ENCODE results near the gene EIF2D.

The EIF2D gene

GRCh38 chr1:206575894-206576737, 36.1 kb downstream of the EIF2D start:
- no peak for ATAC-seq (ENCODE audit: insufficient read depth, low read depth)
- H3K4me2 ChIP-seq (ENCODE audit: insufficient read depth, low read length) = peak overlapping the region; percentile 34; the same call in 1 of the 2 replicates
- H3K79me2 ChIP-seq (ENCODE audit: insufficient read depth, low read length) = peaks cover 99% of the 10 kb centered on the region
- DNase-seq = no peak
- H3K27me3 ChIP-seq (ENCODE audit: insufficient read depth, low read length, poor library complexity) = no peaks in the 10 kb centered on the region
- peaks cover 51% of the 10 kb centered on the region for H3K36me3 ChIP-seq (ENCODE audit: insufficient read depth, low read length)
- peaks cover 29% of the 10 kb centered on the region for H3K4me1 ChIP-seq (ENCODE audit: insufficient read depth, low read length)
- peaks cover 47% of the 10 kb centered on the region for H4K20me1 ChIP-seq (ENCODE audit: insufficient read depth, low read length)
- no peak overlapping the region for H2AFZ ChIP-seq (ENCODE audit: low read depth, low read length)
- H3K27ac ChIP-seq (ENCODE audit: low read length) = peak overlapping the region; percentile 54
- no peak overlapping the region for H3K9ac ChIP-seq (ENCODE audit: low read depth, low read length)
- H3K4me3 ChIP-seq (ENCODE audit: low read depth in 1 of 2, low read length in 2 of 2) = no peak overlapping the region
- no peaks in the 10 kb centered on the region for H3K9me3 ChIP-seq (ENCODE audit: insufficient read depth, low read length, severe bottlenecking)
- TF ChIP-seq CTCF (IDR thresholded peaks at IDR 0.05; ENCODE audit: borderline replicate concordance, extremely low read depth, low read length, poor library complexity, severe bottlenecking) (no peak), EZH2 (IDR thresholded peaks at IDR 0.05; ENCODE audit: borderline replicate concordance, low read depth, low read length, severe bottlenecking) (no peak)

GRCh38 chr1:206575165-206575893, 36.9 kb downstream of the EIF2D start:
- Histone ChIP-seq H3K9me3 (ENCODE audit: insufficient read depth, low read length, severe bottlenecking) (no peaks in the 10 kb centered on the region), H3K36me3 (ENCODE audit: insufficient read depth, low read length) (peaks cover 50% of the 10 kb centered on the region), H3K4me2 (ENCODE audit: insufficient read depth, low read length) (peak overlapping the region; percentile 34), H4K20me1 (ENCODE audit: insufficient read depth, low read length) (peaks cover 44% of the 10 kb centered on the region), H3K27me3 (ENCODE audit: insufficient read depth, low read length, poor library complexity) (no peaks in the 10 kb centered on the region), H3K4me3 (ENCODE audit: low read depth in 1 of 2, low read length in 2 of 2) (no peak overlapping the region), H3K4me1 (ENCODE audit: insufficient read depth, low read length) (peaks cover 29% of the 10 kb centered on the region), H3K9ac (ENCODE audit: low read depth, low read length) (no peak overlapping the region), H3K27ac (ENCODE audit: low read length) (peak overlapping the region; percentile 54), H3K79me2 (ENCODE audit: insufficient read depth, low read length) (peaks cover 99% of the 10 kb centered on the region), H2AFZ (ENCODE audit: low read depth, low read length) (no peak overlapping the region)
- no peak for TF ChIP-seq CTCF (IDR thresholded peaks at IDR 0.05; ENCODE audit: borderline replicate concordance, extremely low read depth, low read length, poor library complexity, severe bottlenecking)
- no peak for TF ChIP-seq EZH2 (IDR thresholded peaks at IDR 0.05; ENCODE audit: borderline replicate concordance, low read depth, low read length, severe bottlenecking)
- ATAC-seq (ENCODE audit: insufficient read depth, low read depth) = peak; percentile 77
- DNase-seq = peak; percentile 61

- ATAC-seq (ENCODE audit: insufficient read depth, low read depth) (no peak), DNase-seq (no peak)
- TF ChIP-seq EZH2 (IDR thresholded peaks at IDR 0.05; ENCODE audit: borderline replicate concordance, low read depth, low read length, severe bottlenecking) = no peak
- no peak for TF ChIP-seq CTCF (IDR thresholded peaks at IDR 0.05; ENCODE audit: borderline replicate concordance, extremely low read depth, low read length, poor library complexity, severe bottlenecking)
- no peak overlapping the region for H3K4me2 ChIP-seq (ENCODE audit: insufficient read depth, low read length)
- peaks cover 98% of the 10 kb centered on the region for H3K79me2 ChIP-seq (ENCODE audit: insufficient read depth, low read length)
- no peak overlapping the region for H3K4me3 ChIP-seq (ENCODE audit: low read depth in 1 of 2, low read length in 2 of 2)
- peak overlapping the region; percentile 54 for H3K27ac ChIP-seq (ENCODE audit: low read length)
- no peak overlapping the region for H3K9ac ChIP-seq (ENCODE audit: low read depth, low read length)
- peaks cover 29% of the 10 kb centered on the region for H3K4me1 ChIP-seq (ENCODE audit: insufficient read depth, low read length)
- no peaks in the 10 kb centered on the region for H3K9me3 ChIP-seq (ENCODE audit: insufficient read depth, low read length, severe bottlenecking)
- H4K20me1 ChIP-seq (ENCODE audit: insufficient read depth, low read length) = peaks cover 41% of the 10 kb centered on the region
- no peaks in the 10 kb centered on the region for H3K27me3 ChIP-seq (ENCODE audit: insufficient read depth, low read length, poor library complexity)
- H3K36me3 ChIP-seq (ENCODE audit: insufficient read depth, low read length) = peaks cover 50% of the 10 kb centered on the region
- H2AFZ ChIP-seq (ENCODE audit: low read depth, low read length) = no peak overlapping the region
These were observed 38.5 kb downstream of the EIF2D start for GRCh38 chr1:206573762-206574161.

Data from DND-41 (cell line).